AG04450 (cell line): Measurements from ENCODE around the gene LECT2. TPM values are rescaled to one million over a fixed set of nuclear protein-coding genes. Genes with fewer than 3 reads are reported as not detected.
A peak's percentile ranks its signal among the peaks of the same experiment; 100 is the strongest.

Source experiments
- CTCF ChIA-PET: fragments of 300-600, 350-600 bp; formaldehyde crosslinking; extraction: SDS; loops from one replicate; lab custom pipeline; 2022; ENCODE audit warnings: antibody characterized with exemption, inconsistent platforms; lab: Charles Lee
- POLR2A ChIA-PET: fragments of 350-600 bp; formaldehyde crosslinking; extraction: SDS; loops from one replicate; lab custom pipeline; 2021; ENCODE audit warnings: antibody characterized with exemption, inconsistent platforms; lab: Yijun Ruan, JAX
- DNase-seq: peaks from one replicate; pipeline ENCODE4 v3.0.0-alpha.2; 2011; ENCODE audit warnings: low read depth, low spot score
- H3K27ac ChIP-seq: one replicate; pipeline ENCODE4 v1.5.1; 2012; ENCODE audit warnings: low read depth, low read length, control low read depth
- H3K27me3 ChIP-seq: one replicate; pipeline ENCODE4 v1.6.0; 2012; ENCODE audit warnings: low read length; ENCODE audit not compliant: control insufficient read depth, insufficient read depth
- H3K4me3 ChIP-seq: 2 replicates; pipeline ENCODE4 v1.5.1; 2011; ENCODE audit warnings: mild to moderate bottlenecking, low read depth, low read length, control low read depth
- H3K9me3 ChIP-seq: 2 replicates; pipeline ENCODE4 v1.5.1; 2012; ENCODE audit warnings: low read length; ENCODE audit not compliant: control insufficient read depth, insufficient read depth
- CTCF ChIP-seq: IDR thresholded peaks from 2 replicates; pipeline ENCODE4 v1.5.1; 2011; ENCODE audit warnings: low read depth, low read length, control low read depth, inconsistent platforms
- polyA plus RNA-seq: library from polyadenylated mRNA; depleted of rRNA; stranded (reverse); fragments of >200 nt; gene quantifications from 2 replicates; pipeline ENCODE4 v1.2.3, GENCODE V29; 2011

The LECT2 gene
- polyA plus RNA-seq, 1 experiment = not detected

- Histone ChIP-seq H3K27ac (no peak overlapping the region), H3K4me3 (no peak overlapping the region), H3K9me3 (no peaks in the 10 kb centered on the region), H3K27me3 (peaks cover 7% of the 10 kb centered on the region)
- ChIA-PET CTCF (interaction anchor here (0.8 to 4.4 kb wide), 9 partner anchors 20 to 270 kb away, joined by 3 to 26 read pairs (median 3); no protein-coding TSS in a partner anchor), POLR2A (no interaction called here)
- DNase-seq = no peak
- no peak for TF ChIP-seq CTCF
Observed at GRCh38 chr5:135941711-135942110, 13.1 kb downstream of the LECT2 start.

DNA sequence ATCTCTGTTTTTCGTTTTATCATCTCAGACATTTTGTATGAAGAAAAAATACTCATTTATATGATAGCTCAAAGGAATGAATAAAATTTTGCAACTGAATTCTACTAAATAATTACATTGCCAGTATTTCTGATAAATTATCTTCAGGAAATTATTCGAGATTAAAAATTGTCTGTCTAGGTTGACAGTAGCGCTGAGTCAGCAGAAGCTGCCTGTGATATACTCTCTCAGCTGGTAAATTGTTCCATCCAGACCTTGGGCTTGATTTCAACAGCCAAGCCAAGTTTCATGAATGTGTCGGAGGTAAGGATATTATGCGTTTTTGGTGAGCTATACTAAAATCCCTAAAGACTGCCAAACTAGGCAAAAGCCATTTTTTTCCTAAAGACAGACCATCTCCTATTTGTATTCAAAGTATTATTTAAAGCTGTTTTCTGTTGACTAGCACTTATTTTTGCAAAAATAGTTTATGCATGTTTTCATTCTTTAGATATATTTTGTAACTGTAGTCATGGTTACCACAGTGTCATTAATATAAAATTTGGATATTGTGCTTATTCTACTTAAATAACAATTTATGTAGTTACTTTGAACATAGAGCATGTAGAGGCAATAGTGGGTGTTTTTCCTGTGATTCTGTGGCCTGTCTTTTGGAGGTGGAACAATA, 17.4 kb downstream of the LECT2 start:
- Histone ChIP-seq H3K9me3 (no peaks in the 10 kb centered on the region), H3K4me3 (no peak overlapping the region), H3K27ac (no peak overlapping the region), H3K27me3 (peaks cover 14% of the 10 kb centered on the region)
- no peak for DNase-seq
- no peak for TF ChIP-seq CTCF
- ChIA-PET CTCF (interaction anchor here (1.1 to 6.0 kb wide), 3 partner anchors 8 to 145 kb away, joined by 4 to 30 read pairs (median 13); no protein-coding TSS in a partner anchor), POLR2A (no interaction called here)

GRCh38 chr5:135934939-135935338, 19.8 kb downstream of the LECT2 start:
- peak; percentile 13 for DNase-seq
- Histone ChIP-seq H3K27me3 (peaks cover 31% of the 10 kb centered on the region), H3K27ac (no peak overlapping the region), H3K4me3 (no peak overlapping the region), H3K9me3 (no peaks in the 10 kb centered on the region)
- CTCF ChIA-PET = interaction anchor here (0.9 to 6.0 kb wide), 3 partner anchors 11 to 277 kb away, joined by 3 to 30 read pairs (median 5); no protein-coding TSS in a partner anchor
- no peak for TF ChIP-seq CTCF
- POLR2A ChIA-PET = no interaction called here

GRCh38 chr5:135930949-135931295, 23.9 kb downstream of the LECT2 start:
- no peak overlapping the region for H3K27ac ChIP-seq
- peaks cover 45% of the 10 kb centered on the region for H3K27me3 ChIP-seq
- no peak for TF ChIP-seq CTCF
- H3K9me3 ChIP-seq = no peaks in the 10 kb centered on the region
- POLR2A ChIA-PET = no interaction called here
- DNase-seq = no peak
- CTCF ChIA-PET = no interaction called here
- no peak overlapping the region; the same call in 1 of the 2 replicates for H3K4me3 ChIP-seq
